Measurements from ENCODE around the gene CDC42SE1.

Gene CDC42SE1

DNA sequence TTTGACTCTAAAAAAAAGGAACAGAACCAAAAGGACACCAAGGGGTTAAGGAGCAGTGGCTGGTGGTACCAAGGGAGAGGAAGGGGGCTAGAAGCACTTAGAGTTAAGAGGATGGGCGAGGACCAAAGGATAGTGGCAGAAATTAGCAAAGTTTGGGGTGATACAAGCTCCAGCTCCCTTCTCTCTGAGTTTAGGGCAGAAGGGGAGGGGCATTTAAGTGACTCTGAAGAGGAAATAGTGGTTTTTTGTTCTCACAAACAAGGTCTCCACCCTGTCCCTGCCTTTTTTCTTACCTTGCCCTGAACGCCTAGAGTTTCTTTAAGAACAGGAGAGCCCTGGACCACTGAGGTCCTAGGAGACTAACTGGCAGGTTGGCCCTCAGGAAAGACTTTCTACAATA is 3.3 kb downstream of the CDC42SE1 start:
- H3K4me3 ChIP-seq (ENCODE audit: low read length), result peak overlapping the region; percentile 13; the same call in 1 of the 2 replicates

DNA sequence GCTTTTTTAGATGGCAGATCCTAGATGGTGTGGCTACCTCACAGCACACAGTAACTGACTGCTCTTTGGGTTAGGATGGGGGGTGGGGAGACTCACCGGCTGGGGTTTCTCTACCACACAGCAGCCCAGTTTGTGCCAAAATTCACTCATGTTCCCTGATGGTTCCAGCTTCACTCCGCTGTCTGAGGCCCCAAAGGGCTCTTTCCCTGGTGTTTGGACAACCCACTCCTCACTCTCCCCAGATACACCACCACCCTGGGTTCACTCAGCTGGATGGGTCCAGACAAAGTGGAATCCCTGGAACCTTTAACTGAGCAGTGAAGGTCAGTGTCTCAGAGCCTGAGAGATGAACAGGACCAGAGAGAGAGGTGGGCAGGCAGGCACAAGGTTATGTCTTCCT is 3.8 kb downstream of the CDC42SE1 start:
- no peak for DNase-seq (ENCODE audit: low read depth, low spot score)
- no peak overlapping the region for H3K4me3 ChIP-seq (ENCODE audit: low read length)

More for the DNA sequence above, 3.3 kb downstream of the CDC42SE1 start:
- DNase-seq (ENCODE audit: low read depth, low spot score), result peak; percentile 57

DNA sequence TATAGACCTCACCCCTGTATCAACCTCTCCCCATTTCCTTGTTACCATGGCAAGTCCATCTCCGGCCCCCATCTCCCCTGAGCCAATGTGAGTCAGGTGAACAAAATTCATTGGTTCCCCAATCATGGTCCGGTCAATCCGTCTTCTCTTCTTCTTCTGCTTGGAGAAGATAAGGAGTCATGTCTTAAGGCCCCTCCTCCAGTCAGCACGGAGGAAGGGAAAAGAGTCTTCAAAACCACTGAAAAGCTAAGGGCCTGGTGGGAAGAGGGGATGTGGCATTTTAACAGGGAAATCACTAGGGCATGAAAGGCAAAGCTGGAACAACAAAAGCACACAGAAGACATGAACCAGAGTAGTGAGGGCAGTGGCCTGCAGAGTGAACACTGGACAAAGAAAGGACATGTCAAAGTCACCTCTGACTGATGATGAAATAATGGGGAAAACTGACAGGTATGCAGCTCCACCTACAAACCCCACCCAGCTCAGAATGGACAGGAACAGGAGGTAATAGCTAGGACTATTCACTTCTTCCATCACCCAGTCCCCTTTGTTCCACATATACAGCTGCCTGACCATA is 4.4 kb downstream of the CDC42SE1 start:
- no peak overlapping the region for H3K4me3 ChIP-seq (ENCODE audit: low read length)
- DNase-seq (ENCODE audit: low read depth, low spot score), result no peak

DNA sequence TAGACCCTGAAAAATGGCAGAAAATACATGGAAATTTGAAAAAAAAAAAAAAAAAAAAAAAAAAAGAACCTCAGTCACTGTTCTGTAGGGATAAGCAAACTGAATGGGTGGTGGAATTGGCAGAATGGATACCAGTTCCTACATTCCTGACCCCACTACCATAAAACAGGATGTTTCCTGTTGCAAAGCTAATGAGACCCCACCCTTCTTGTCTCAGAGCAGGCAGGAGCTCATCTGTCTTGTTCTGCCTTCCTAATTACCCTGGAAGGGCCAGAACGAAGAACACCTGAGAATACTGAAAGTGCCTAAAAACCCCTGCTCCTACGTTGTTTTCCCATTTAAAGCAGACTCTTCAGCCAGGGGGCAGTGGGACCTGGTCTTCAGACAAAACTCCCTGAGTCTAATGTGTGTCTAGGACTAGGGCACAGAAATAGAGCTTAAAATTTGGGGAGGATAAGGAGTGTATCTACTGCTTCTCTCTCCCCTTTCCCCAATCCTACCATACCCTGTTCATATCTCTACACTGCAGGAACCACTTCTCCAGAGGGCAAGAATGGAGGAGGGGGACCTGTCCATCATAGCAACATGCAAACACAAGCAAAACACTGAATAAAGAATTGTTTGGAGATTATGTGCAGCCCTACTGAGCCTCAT is 7.9 kb downstream of the CDC42SE1 start:
- H3K4me3 ChIP-seq (ENCODE audit: low read length), result no peak overlapping the region
- DNase-seq (ENCODE audit: low read depth, low spot score), result no peak

DNA sequence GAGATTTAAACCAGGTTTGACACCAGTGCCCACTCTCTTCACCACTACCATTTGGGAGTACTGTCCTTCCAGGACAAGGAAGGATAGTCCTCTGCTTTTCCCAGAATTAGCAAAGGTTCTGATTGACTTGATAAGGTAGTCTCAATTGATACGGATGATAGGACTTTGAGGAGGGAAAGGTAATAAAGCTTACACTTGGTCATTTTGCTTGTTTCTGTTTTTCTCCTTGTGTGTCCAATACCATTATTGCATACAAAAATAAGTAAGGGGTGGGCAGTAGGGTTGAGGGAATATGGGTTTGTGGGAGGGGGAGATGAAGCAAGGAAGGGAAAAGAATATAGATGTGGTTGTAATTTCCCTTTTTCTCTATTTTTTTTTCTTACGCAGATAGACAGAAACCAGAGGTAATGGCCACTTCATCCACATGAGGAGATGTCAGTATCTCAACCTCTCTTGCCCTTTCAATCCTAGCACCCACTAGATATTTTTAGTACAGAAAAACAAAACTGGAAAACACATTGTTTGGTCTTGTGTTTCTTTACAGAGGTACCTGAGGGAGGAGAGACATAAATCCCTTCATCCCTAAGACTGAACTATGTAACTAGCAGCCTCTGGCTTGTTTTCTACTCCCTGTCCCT is 9.3 kb downstream of the CDC42SE1 start:
- no peak overlapping the region for H3K4me3 ChIP-seq (ENCODE audit: low read length)
- no peak for DNase-seq (ENCODE audit: low read depth, low spot score)

DNA sequence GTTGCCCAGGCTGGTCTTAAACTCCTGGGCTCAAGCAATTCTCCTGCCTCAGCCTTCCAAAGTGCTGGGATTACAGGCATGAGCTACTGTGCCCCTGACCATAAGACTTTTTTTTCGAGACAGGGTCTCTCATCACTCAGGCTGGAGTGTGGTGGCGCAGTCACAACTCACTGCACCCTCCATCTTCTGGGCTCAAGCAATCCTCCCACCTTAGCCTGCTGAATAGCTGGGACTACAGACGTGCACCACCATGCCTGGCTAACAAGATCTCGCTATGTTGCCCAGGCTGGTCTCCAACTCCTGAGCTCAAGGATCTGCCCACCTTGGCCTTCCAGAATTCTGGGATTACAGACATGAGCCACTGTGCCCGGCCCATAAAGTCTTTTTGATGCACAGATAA is 10.0 kb downstream of the CDC42SE1 start:
- no peak for DNase-seq (ENCODE audit: low read depth, low spot score)
- H3K4me3 ChIP-seq (ENCODE audit: low read length), result no peak overlapping the region

DNA sequence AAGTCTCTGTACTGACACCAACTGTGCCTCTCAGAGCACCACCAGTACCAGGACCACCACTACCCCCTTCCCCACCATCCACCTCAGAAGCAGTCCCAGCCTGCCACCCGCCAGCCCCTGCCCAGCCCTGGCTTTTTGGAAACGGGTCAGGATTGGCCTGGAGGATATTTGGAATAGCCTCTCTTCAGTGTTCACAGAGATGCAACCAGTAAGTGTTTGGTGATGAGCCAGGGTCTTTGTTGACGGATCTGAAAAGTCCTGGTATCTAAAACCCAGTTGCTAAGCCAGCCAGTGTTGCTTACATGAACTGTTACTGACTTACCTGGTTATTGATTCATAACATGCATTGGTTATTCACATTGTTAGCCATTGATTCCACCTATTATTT is 10.8 kb downstream of the CDC42SE1 start:
- no peak overlapping the region for H3K4me3 ChIP-seq (ENCODE audit: low read length)
- DNase-seq (ENCODE audit: low read depth, low spot score), result no peak

DNA sequence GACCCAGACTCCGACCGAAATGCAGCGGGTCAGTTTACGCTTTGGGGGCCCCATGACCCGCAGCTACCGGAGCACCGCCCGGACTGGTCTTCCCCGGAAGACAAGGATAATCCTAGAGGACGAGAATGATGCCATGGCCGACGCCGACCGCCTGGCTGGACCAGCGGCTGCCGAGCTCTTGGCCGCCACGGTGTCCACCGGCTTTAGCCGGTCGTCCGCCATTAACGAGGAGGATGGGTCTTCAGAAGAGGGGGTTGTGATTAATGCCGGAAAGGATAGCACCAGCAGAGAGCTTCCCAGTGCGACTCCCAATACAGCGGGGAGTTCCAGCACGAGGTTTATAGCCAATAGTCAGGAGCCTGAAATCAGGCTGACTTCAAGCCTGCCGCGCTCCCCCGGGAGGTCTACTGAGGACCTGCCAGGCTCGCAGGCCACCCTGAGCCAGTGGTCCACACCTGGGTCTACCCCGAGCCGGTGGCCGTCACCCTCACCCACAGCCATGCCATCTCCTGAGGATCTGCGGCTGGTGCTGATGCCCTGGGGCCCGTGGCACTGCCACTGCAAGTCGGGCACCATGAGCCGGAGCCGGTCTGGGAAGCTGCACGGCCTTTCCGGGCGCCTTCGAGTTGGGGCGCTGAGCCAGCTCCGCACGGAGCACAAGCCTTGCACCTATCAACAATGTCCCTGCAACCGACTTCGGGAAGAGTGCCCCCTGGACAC is 11.3 kb downstream of the CDC42SE1 start:
- DNase-seq (ENCODE audit: low read depth, low spot score), result no peak

DNA sequence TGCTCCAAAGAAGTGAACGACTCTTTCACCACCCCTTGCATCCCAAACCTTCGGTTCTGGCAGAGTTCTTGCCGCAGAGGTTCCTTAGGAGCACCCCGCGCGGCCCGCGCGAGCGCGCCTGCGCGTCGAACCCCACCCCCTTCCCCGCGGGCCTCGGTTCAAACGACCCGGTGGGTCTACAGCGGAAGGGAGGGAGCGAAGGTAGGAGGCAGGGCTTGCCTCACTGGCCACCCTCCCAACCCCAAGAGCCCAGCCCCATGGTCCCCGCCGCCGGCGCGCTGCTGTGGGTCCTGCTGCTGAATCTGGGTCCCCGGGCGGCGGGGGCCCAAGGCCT is 11.9 kb downstream of the CDC42SE1 start, which contains the start of gene C1orf56:
Gene C1orf56, plus strand, starts transcription at position 161 of the 334 bp plus-strand sequence. Its CDS starts 97 bp downstream, at position 258.
- no peak for DNase-seq (ENCODE audit: low read depth, low spot score)
- peak within 1 kb of the TSS; percentile 37 for H3K4me3 ChIP-seq (ENCODE audit: low read length)

More for the DNA sequence above, 11.3 kb downstream of the CDC42SE1 start:
- H3K4me3 ChIP-seq (ENCODE audit: low read length), result peak overlapping the region; percentile 37

DNA sequence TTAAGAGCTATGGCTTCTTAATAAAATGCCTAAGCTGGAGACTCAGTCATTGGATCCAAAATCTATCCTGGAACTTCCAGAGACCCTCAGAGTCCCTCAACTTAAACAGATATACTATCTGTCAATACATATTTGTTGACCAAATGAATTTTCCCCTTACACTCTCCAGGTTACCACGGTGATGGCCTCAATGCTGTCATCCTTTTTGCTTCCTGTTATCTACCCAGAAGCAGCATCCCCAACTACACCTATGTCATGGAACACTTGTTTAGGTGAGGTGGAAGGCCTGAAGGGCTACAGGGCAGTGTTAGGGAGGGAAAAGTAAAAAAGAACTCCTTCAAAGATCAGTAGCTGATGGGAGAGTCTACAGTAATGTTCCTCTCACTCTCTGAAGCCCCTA is 16.3 kb downstream of the CDC42SE1 start:
- no peak for DNase-seq (ENCODE audit: low read depth, low spot score)
- H3K4me3 ChIP-seq (ENCODE audit: low read length), result no peak overlapping the region

DNA sequence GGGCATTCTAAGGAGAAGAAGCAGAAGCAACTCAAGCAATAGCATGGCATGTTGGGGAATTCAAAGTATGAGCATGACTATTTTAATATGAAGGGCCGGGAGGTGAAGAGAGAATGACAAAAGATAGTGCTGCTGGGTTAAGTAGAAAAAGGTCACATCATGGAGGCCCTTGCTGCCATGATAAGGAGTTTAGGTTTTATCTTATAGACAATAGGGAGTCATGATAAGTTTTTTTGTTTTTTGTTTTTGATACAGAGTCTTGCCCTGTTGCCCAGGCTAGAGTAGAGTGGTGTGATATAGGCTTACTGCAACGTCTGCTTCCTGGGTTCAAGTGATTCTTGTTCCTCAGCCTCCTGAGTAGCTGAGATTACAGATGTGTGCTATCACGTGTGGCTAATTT is 19.9 kb downstream of the CDC42SE1 start:
- no peak overlapping the region for H3K4me3 ChIP-seq (ENCODE audit: low read length)
- no peak for DNase-seq (ENCODE audit: low read depth, low spot score)

DNA sequence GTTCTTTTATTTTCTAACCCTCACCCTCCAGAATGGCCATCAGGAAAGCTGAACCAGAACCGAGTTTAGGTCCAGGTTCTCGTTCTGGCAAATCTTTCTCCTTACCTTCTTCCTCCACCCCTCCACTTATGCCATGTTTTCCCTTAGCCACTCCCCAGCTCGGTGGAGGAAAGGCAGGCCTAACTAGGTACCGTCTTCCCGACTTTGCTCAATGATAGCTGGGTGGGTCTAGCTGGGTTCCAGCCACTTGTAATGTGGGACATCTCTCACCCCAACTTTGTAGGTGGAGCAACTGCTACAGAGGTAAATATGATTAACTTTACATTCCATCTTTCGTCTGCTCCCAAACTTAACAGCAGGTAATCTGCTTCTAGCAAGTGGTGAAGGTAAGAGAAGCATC is 22.4 kb downstream of the CDC42SE1 start:
- H3K4me3 ChIP-seq (ENCODE audit: low read length), result no peak overlapping the region
- DNase-seq (ENCODE audit: low read depth, low spot score), result no peak

DNA sequence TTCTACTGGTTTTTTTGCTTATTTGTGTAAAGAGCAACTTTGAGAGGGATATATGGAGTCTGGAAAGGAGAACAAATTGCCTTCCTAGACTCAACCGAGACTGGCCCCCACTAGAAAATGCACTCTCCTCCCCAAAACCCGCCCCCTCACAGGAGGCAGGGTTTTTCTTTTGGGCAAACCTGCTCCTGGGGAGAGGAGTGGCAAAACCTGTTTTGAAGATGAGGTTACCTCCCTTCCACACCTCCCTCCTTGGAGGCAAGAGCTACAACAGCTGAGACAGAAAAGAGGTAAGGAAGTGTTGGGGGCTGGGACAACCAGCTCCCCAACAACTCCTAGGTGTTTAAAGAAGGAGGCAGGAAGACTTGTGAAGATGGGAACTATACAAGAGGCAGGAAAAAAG is 23.1 kb downstream of the CDC42SE1 start, which contains the start of gene BNIPL:
Gene BNIPL, plus strand, starts transcription at position 231 of the 400 bp plus-strand sequence. Its CDS starts 140 bp downstream, at position 371.
- no peak for DNase-seq (ENCODE audit: low read depth, low spot score)
- no peak within 1 kb of the TSS for H3K4me3 ChIP-seq (ENCODE audit: low read length)

DNA sequence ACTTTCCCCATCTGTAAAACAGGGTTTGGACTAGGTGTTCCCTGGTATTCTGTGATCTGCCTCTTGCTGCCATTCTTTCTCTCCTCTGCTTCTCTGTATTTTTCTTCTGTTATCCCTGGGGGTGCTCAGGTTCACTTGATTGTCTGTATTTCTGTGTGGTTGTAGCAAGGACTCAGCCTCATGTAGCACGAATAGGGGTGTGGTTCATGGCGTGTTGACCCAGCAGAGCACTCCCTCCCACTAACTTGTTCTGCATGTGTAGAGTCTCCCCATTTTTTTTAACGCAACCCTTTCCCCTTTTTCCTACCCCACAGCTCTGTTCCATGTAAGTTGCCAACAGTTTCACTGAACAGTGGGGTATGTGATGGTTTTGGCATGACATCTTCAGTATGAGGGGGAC is 24.3 kb downstream of the CDC42SE1 start:
- H3K4me3 ChIP-seq (ENCODE audit: low read length), result no peak overlapping the region
- no peak for DNase-seq (ENCODE audit: low read depth, low spot score)

DNA sequence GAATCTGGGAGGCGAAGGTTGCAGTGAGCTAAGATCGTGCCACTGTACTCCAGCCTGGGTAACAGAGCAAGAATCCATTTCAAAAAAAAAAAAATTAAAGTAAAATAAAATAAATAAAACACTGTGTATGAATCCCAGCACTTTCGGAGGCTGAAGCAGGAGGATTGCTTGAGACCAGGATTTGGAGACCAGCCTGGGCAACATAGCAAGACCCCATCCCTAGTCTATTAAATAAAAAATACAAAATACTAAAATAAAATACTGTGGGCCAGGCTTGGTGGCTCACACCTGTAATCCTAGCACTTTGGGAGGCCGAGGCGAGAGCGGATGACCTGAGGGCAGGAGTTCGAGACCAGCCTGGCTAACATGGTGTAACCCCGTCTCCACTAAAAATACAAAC is 27.3 kb downstream of the CDC42SE1 start:
- DNase-seq (ENCODE audit: low read depth, low spot score), result no peak
- H3K4me3 ChIP-seq (ENCODE audit: low read length), result no peak overlapping the region

DNA sequence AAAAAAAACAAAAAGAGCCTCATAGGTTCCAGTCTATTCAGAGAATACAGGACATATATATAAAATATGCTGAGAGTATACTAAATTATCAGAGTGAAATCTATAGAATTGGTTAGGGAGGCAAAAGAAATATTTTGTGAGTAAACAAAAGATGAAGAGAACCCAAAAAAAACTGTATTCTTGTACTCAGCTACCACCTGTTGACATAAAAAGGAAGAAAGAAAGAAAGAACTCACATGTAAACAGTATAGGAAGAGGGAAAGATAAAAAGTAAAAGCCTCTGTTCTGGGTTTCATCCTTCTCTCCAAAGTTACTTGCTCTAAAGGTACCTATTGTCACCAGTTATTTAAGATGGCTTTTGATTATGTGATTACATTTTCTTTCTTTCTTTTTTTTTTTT is 33.0 kb downstream of the CDC42SE1 start:
- H3K4me3 ChIP-seq (ENCODE audit: low read length), result no peak overlapping the region
- DNase-seq (ENCODE audit: low read depth, low spot score), result no peak

DNA sequence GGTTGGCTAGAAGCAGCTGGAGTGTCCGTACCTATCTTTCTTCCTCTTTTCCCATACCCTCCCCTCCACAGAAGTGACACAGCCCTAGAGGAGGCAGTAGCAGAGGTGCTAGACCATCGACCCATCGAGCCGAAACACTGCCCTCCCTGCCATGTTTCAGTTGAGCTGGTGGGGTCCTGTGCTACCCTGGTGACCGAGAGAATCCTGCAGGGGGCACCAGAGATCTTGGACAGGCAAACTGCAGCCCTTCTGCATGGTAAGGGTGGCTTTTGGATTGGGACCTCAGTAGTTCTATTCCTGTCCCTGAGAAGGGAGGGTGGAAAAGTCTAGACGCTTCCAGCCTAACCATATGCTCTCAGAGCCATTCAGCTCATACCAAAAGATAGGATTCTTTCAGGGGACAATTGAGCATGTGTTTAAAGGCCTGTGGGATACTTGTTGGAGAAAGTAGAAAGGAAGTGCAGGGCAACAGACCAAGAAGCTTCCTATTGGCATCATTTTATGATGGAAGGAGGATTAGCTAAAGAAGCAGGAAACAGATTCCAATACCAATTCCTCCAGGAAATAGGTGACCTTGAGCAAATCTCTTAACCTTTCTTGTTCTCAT is 34.8 kb downstream of the CDC42SE1 start:
- DNase-seq (ENCODE audit: low read depth, low spot score), result peak; percentile 58
- H3K4me3 ChIP-seq (ENCODE audit: low read length), result no peak overlapping the region

DNA sequence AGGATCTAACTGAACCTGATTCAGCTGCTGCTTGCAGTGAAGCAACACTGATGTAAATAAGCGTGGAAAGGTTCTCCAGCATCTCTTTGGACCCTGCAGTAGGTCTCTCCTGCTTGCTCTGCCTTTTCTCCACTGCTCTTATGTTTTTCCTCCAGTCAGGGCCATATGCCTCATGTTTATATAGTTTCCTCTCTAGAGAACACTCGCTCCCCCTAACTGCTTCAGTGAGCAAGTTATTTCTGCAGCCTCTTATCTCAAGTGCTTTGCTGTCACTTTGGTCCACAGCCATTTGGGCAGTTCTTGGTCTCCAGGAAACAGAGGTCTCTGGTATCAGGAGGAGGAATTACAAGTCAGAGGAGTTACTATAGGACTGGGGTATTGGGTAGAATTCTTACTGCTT is 45.9 kb downstream of the CDC42SE1 start:
- no peak overlapping the region for H3K4me3 ChIP-seq (ENCODE audit: low read length)
- DNase-seq (ENCODE audit: low read depth, low spot score), result no peak

DNA sequence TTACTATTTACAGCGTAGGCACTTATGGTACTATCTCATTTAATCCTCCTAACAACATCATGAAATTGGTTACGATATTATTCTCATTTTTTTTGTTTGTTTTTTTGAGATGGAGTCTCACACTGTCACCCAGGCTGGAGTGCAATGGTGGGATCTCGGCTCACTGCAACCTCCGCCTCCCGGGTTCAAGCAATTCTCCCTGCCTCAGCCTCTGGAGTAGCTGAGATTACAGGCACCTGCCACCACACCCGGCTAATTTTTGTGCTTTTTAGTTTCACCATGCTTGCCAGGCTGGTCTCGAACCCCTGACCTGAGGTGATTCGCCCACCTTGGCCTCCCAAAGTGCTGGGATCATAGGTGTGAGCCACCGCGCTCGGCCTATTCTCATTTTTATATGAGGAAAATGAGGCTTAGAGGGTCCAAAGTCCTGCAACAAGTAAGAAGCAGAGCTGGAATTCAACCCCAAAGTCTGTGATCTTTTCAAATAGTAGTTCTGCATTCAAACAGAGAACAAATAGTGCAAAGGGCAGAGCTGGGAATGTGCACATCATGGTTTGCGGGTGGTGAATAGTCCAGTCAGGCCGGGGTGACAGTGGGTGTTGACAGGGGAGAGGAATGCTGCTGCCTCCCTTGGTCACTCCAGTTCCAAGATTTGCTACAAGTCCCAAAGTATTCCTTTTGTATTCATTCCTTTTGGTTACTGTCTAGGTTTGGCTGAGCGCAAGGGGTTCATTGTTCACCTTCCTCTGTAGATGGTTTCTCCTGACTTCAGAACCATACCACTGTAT is 46.5 kb downstream of the CDC42SE1 start:
- H3K4me3 ChIP-seq (ENCODE audit: low read length), result no peak overlapping the region

More for the DNA sequence above, 46.5 kb downstream of the CDC42SE1 start:
- no peak for DNase-seq (ENCODE audit: low read depth, low spot score)
